Esophagus muscularis mucosa (tissue), 3 donors: ENCODE results near the gene HK1.

Source experiments
- POLR2AphosphoS5 ChIP-seq, 2 donors: sonication (generic); formaldehyde crosslinking; IDR thresholded peaks; one replicate each; pipeline ENCODE4 v1.6.1; 2017; ENCODE audit warnings: antibody characterized with exemption in 2 of 2
- TF ChIP-seq, protein P1 (sequence below), 3 experiments: fragments of 200-600 bp in 2 of 3; fragments of 450-650 bp in 1 of 3; sonication (generic) in 2 of 3; IDR thresholded peaks; one replicate each; pipeline ENCODE4 v1.5.1; 2017 to 2019; ENCODE audit warnings: antibody characterized with exemption in 3 of 3, mild to moderate bottlenecking in 2 of 3, moderate library complexity in 1 of 3

- no peak for TF ChIP-seq POLR2AphosphoS5 (IDR thresholded peaks at IDR 0.05)
- TF ChIP-seq, protein P1, sequence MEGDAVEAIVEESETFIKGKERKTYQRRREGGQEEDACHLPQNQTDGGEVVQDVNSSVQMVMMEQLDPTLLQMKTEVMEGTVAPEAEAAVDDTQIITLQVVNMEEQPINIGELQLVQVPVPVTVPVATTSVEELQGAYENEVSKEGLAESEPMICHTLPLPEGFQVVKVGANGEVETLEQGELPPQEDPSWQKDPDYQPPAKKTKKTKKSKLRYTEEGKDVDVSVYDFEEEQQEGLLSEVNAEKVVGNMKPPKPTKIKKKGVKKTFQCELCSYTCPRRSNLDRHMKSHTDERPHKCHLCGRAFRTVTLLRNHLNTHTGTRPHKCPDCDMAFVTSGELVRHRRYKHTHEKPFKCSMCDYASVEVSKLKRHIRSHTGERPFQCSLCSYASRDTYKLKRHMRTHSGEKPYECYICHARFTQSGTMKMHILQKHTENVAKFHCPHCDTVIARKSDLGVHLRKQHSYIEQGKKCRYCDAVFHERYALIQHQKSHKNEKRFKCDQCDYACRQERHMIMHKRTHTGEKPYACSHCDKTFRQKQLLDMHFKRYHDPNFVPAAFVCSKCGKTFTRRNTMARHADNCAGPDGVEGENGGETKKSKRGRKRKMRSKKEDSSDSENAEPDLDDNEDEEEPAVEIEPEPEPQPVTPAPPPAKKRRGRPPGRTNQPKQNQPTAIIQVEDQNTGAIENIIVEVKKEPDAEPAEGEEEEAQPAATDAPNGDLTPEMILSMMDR (IDR thresholded peaks at IDR 0.05): no peak
Measured at GRCh38 chr10:69278446-69278963, at the start of gene HK1.
